ENCODE results near the gene CEMIP. TPM values are rescaled to one million over a fixed set of nuclear protein-coding genes. Genes with fewer than 3 reads are reported as not detected.

CEMIP gene
- total and polyA plus RNA-seq, 2 of the 4 experiments (the other 2 are of a cell fraction), result 63.8 to 78.0 TPM

GRCh38 chr15:80766275-80766674 is 12.9 kb upstream of the CEMIP start:
- Histone ChIP-seq H2BK5ac (ENCODE audit: low read depth, low read length, poor library complexity, severe bottlenecking) (no peak overlapping the region), H2BK15ac (ENCODE audit: low read depth, low read length) (no peak overlapping the region; the same call in 2 of the 3 replicates), H3K9ac (ENCODE audit: low read depth, low read length) (no peak overlapping the region), H3K23ac (ENCODE audit: low read depth, low read length) (no peak overlapping the region), H4K91ac (ENCODE audit: insufficient read depth, low read depth, low read length) (no peak overlapping the region), H3K27ac (ENCODE audit: insufficient read depth, low read length) (no peak overlapping the region), H3K4me3 (ENCODE audit: insufficient read depth, low read depth, low read length) (no peak overlapping the region), H3K9me1 (ENCODE audit: insufficient read depth, low read length) (no peaks in the 10 kb centered on the region), H2BK120ac (ENCODE audit: low read depth, low read length) (no peak overlapping the region), H2AK5ac (ENCODE audit: low read depth, low read length) (no peak overlapping the region), H4K8ac (ENCODE audit: low read depth in 2 of 2, low read length in 2 of 2) (no peak overlapping the region), H2AK9ac (replicated peaks; ENCODE audit: low read depth, low read length, poor library complexity) (no peak overlapping the region), H3K56ac (ENCODE audit: extremely low read depth, insufficient read depth, low read length) (no peak overlapping the region), H3K4ac (ENCODE audit: low read depth, low read length) (no peak overlapping the region), H3K14ac (replicated peaks; ENCODE audit: low read depth, low read length) (no peak overlapping the region), H3K36me3 (ENCODE audit: control insufficient read depth, insufficient read depth, low read length) (no peaks in the 10 kb centered on the region), H4K5ac (ENCODE audit: low read depth, low read length) (no peak overlapping the region), H2AFZ (replicated peaks; ENCODE audit: low read length, poor library complexity) (no peak overlapping the region), H4K20me1 (ENCODE audit: insufficient read depth, low read length) (no peaks in the 10 kb centered on the region), H3K4me1 (ENCODE audit: control insufficient read depth, insufficient read depth, low read length) (no peaks in the 10 kb centered on the region), H3K4me2 (ENCODE audit: low read depth, low read length) (no peak overlapping the region), H2BK20ac (ENCODE audit: low read depth, low read length) (no peak overlapping the region), H3K9me3 (ENCODE audit: control insufficient read depth, insufficient read depth, low read length) (no peaks in the 10 kb centered on the region), H3K18ac (ENCODE audit: low read depth, low read length) (no peak overlapping the region), H3K79me1 (ENCODE audit: low read depth in 1 of 2, low read length in 2 of 2) (no peaks in the 10 kb centered on the region), H3K27me3 (ENCODE audit: control insufficient read depth, insufficient read depth, low read length) (no peaks in the 10 kb centered on the region)
- ATAC-seq (ENCODE audit: low read depth) (no peak), DNase-seq (no peak)
- TF ChIP-seq CTCF (conservative IDR thresholded peaks at IDR 0.05; ENCODE audit: low read depth, low read length) (no peak), CHD1 (IDR thresholded peaks at IDR 0.05; ENCODE audit: low read depth, low read length) (no peak), SMC3 (IDR thresholded peaks at IDR 0.05; ENCODE audit: low read depth, low read length) (no peak), NFE2L2 (IDR thresholded peaks at IDR 0.05; ENCODE audit: low read depth, low read length) (peak; percentile 59), MXI1 (IDR thresholded peaks at IDR 0.05; ENCODE audit: borderline replicate concordance, low read depth, low read length) (no peak), RAD21 (IDR thresholded peaks at IDR 0.05; ENCODE audit: low read length) (no peak)
- ChIA-PET CTCF (interaction anchor here (1.1 to 2.0 kb wide), 2 partner anchors 10 to 310 kb away, joined by 4 to 5 read pairs; no protein-coding TSS in a partner anchor), POLR2A (ENCODE audit: unreplicated experiment) (no interaction called here)
- in situ Hi-C loops (cut with MboI; ENCODE audit: low sequenced_read_pairs) (no loop called here), dilution Hi-C loops (cut with HindIII; ENCODE audit: low sequenced_read_pairs, unreplicated experiment) (no loop called here), intact Hi-C loops (cut with micrococcal nuclease) (no loop called here)
- no TSS peak for BruUV-seq (replicated peaks)
- WGBS, 2 experiments (ENCODE audit: extremely low coverage in 2 of 2, insufficient read length in 1 of 2), result 100% methylated on average over 2 of the region's 3 CpGs; no CpG with 5 or more reads in 1 of the 2 experiments

All from IMR-90 (cell line).